Stimulated activated naive CD8-positive, alpha-beta T cell treated with anti-CD3 and anti-CD28 coated beads, Interleukin-15, Interleukin-2, amounts not matched to agents 100 ng/mL and 50 ng/mL, for 24 hours (primary cell): Measurements from ENCODE around the gene HSPA2.
A peak's percentile ranks its signal among the peaks of the same experiment; 100 is the strongest.
"Not testable (repeated sequence)": the region's sequence is repeated elsewhere in the genome, so short reads cannot be mapped to it uniquely, and the experiment has no call there.

Experiments
- H3K27ac Mint-ChIP-seq: one replicate; pipeline ENCODE4 v1.8.0; 2021; ENCODE audit warnings: mild to moderate bottlenecking, mixed read lengths
- H3K27me3 Mint-ChIP-seq: one replicate; pipeline ENCODE4 v1.8.0; 2021; ENCODE audit warnings: mixed read lengths
- H3K36me3 Mint-ChIP-seq: one replicate; pipeline ENCODE4 v1.8.0; 2021; ENCODE audit warnings: low read depth, mixed read lengths
- H3K4me1 Mint-ChIP-seq: one replicate; pipeline ENCODE4 v1.8.0; 2021; ENCODE audit warnings: low read depth, mixed read lengths
- H3K4me3 Mint-ChIP-seq: one replicate; pipeline ENCODE4 v1.8.0; 2021; ENCODE audit warnings: mild to moderate bottlenecking, mixed read lengths
- H3K9me3 Mint-ChIP-seq: one replicate; pipeline ENCODE4 v1.8.0; 2021; ENCODE audit warnings: mixed read lengths

Gene HSPA2

GRCh38 chr14:64507376-64508156 lies 33.0 kb upstream of the HSPA2 start:
- H3K4me3 Mint-ChIP-seq, result peak overlapping the region; percentile 98
- H3K36me3 Mint-ChIP-seq, result peaks cover 25% of the 10 kb centered on the region
- no peaks in the 10 kb centered on the region for H3K9me3 Mint-ChIP-seq
- no peaks in the 10 kb centered on the region for H3K27me3 Mint-ChIP-seq
- H3K4me1 Mint-ChIP-seq, result peaks cover 74% of the 10 kb centered on the region
- H3K27ac Mint-ChIP-seq, result peak overlapping the region; percentile 95

- Mint-ChIP-seq H3K4me3 (peak overlapping the region; percentile 98), H3K27me3 (no peaks in the 10 kb centered on the region), H3K36me3 (peaks cover 20% of the 10 kb centered on the region), H3K27ac (peak overlapping the region; percentile 95), H3K4me1 (peaks cover 77% of the 10 kb centered on the region), H3K9me3 (no peaks in the 10 kb centered on the region)
These were observed 32.2 kb upstream of the HSPA2 start for GRCh38 chr14:64508215-64508776.

GRCh38 chr14:64509036-64509435 lies 31.5 kb upstream of the HSPA2 start:
- Mint-ChIP-seq H3K27me3 (no peaks in the 10 kb centered on the region), H3K36me3 (peaks cover 23% of the 10 kb centered on the region), H3K4me1 (peaks cover 81% of the 10 kb centered on the region), H3K4me3 (no peak overlapping the region), H3K27ac (peak overlapping the region; percentile 95), H3K9me3 (no peaks in the 10 kb centered on the region)

- peak overlapping the region; percentile 45 for H3K4me3 Mint-ChIP-seq
- peaks cover 84% of the 10 kb centered on the region for H3K4me1 Mint-ChIP-seq
- H3K9me3 Mint-ChIP-seq, result no peaks in the 10 kb centered on the region
- H3K36me3 Mint-ChIP-seq, result peaks cover 13% of the 10 kb centered on the region
- no peaks in the 10 kb centered on the region for H3K27me3 Mint-ChIP-seq
- H3K27ac Mint-ChIP-seq, result peak overlapping the region; percentile 78
These were observed 29.5 kb upstream of the HSPA2 start for GRCh38 chr14:64510825-64511671.

GRCh38 chr14:64513271-64513670 lies 27.3 kb upstream of the HSPA2 start:
- no peak overlapping the region for H3K4me3 Mint-ChIP-seq
- H3K9me3 Mint-ChIP-seq, result no peaks in the 10 kb centered on the region
- H3K27me3 Mint-ChIP-seq, result no peaks in the 10 kb centered on the region
- peaks cover 9% of the 10 kb centered on the region for H3K36me3 Mint-ChIP-seq
- no peak overlapping the region for H3K27ac Mint-ChIP-seq
- peaks cover 81% of the 10 kb centered on the region for H3K4me1 Mint-ChIP-seq

GRCh38 chr14:64515053-64515452 lies 25.5 kb upstream of the HSPA2 start:
- peaks cover 9% of the 10 kb centered on the region for H3K36me3 Mint-ChIP-seq
- H3K4me1 Mint-ChIP-seq, result peaks cover 64% of the 10 kb centered on the region
- H3K4me3 Mint-ChIP-seq, result no peak overlapping the region
- H3K27me3 Mint-ChIP-seq, result no peaks in the 10 kb centered on the region
- no peaks in the 10 kb centered on the region for H3K9me3 Mint-ChIP-seq
- H3K27ac Mint-ChIP-seq, result no peak overlapping the region

GRCh38 chr14:64516969-64517368 lies 23.6 kb upstream of the HSPA2 start:
- peaks cover 4% of the 10 kb centered on the region for H3K36me3 Mint-ChIP-seq
- no peaks in the 10 kb centered on the region for H3K9me3 Mint-ChIP-seq
- H3K4me3 Mint-ChIP-seq, result no peak overlapping the region
- H3K4me1 Mint-ChIP-seq, result peaks cover 46% of the 10 kb centered on the region
- no peak overlapping the region for H3K27ac Mint-ChIP-seq
- no peaks in the 10 kb centered on the region for H3K27me3 Mint-ChIP-seq

- H3K27ac Mint-ChIP-seq, H3K9me3 Mint-ChIP-seq, H3K27me3 Mint-ChIP-seq, H3K36me3 Mint-ChIP-seq, H3K4me3 Mint-ChIP-seq: not testable (repeated sequence)
- H3K4me1 Mint-ChIP-seq, result peaks cover 40% of the 10 kb centered on the region
These were observed 22.9 kb upstream of the HSPA2 start for GRCh38 chr14:64517667-64518066.

GRCh38 chr14:64518229-64518628 lies 22.3 kb upstream of the HSPA2 start:
- Mint-ChIP-seq H3K4me1 (peaks cover 36% of the 10 kb centered on the region), H3K27me3 (no peaks in the 10 kb centered on the region), H3K27ac (no peak overlapping the region), H3K36me3 (peaks cover 4% of the 10 kb centered on the region), H3K4me3 (no peak overlapping the region), H3K9me3 (no peaks in the 10 kb centered on the region)

GRCh38 chr14:64520699-64521098 lies 19.8 kb upstream of the HSPA2 start:
- H3K4me3 Mint-ChIP-seq, result no peak overlapping the region
- no peaks in the 10 kb centered on the region for H3K27me3 Mint-ChIP-seq
- H3K9me3 Mint-ChIP-seq, result no peaks in the 10 kb centered on the region
- no peak overlapping the region for H3K27ac Mint-ChIP-seq
- H3K4me1 Mint-ChIP-seq, result peaks cover 20% of the 10 kb centered on the region
- H3K36me3 Mint-ChIP-seq, result peaks cover 7% of the 10 kb centered on the region

GRCh38 chr14:64522591-64523355 lies 17.8 kb upstream of the HSPA2 start:
- H3K27ac Mint-ChIP-seq, result no peak overlapping the region
- no peaks in the 10 kb centered on the region for H3K27me3 Mint-ChIP-seq
- no peaks in the 10 kb centered on the region for H3K9me3 Mint-ChIP-seq
- H3K36me3 Mint-ChIP-seq, result peaks cover 17% of the 10 kb centered on the region
- peaks cover 5% of the 10 kb centered on the region for H3K4me1 Mint-ChIP-seq
- no peak overlapping the region for H3K4me3 Mint-ChIP-seq

GRCh38 chr14:64525354-64525753 lies 15.2 kb upstream of the HSPA2 start:
- Mint-ChIP-seq H3K4me1 (peaks cover 6% of the 10 kb centered on the region), H3K4me3 (no peak overlapping the region), H3K9me3 (no peaks in the 10 kb centered on the region), H3K27ac (no peak overlapping the region), H3K36me3 (peaks cover 17% of the 10 kb centered on the region), H3K27me3 (no peaks in the 10 kb centered on the region)

GRCh38 chr14:64531567-64531966 lies 9.0 kb upstream of the HSPA2 start:
- Mint-ChIP-seq H3K4me3 (no peak overlapping the region), H3K9me3 (no peaks in the 10 kb centered on the region), H3K27ac (no peak overlapping the region), H3K27me3 (no peaks in the 10 kb centered on the region), H3K4me1 (peaks cover 9% of the 10 kb centered on the region), H3K36me3 (peaks cover 4% of the 10 kb centered on the region)

- H3K36me3 Mint-ChIP-seq, result no peaks in the 10 kb centered on the region
- peaks cover 18% of the 10 kb centered on the region for H3K27me3 Mint-ChIP-seq
- H3K27ac Mint-ChIP-seq, result no peak overlapping the region
- no peaks in the 10 kb centered on the region for H3K9me3 Mint-ChIP-seq
- peaks cover 26% of the 10 kb centered on the region for H3K4me1 Mint-ChIP-seq
- H3K4me3 Mint-ChIP-seq, result no peak overlapping the region
These were observed 3.9 kb upstream of the HSPA2 start for GRCh38 chr14:64536488-64537245.
